Kidney epithelial cell (primary cell): Measurements from ENCODE around the gene OSBPL2. TPM values are rescaled to one million over a fixed set of nuclear protein-coding genes. Genes with fewer than 3 reads are reported as not detected.

Source experiments
- DNase-seq: peaks from one replicate; pipeline ENCODE4 v3.0.0-alpha.2; 2010; ENCODE audit warnings: low read depth
- H3K27me3 ChIP-seq: 2 replicates; pipeline ENCODE4 v1.6.0; 2011; ENCODE audit warnings: low read length; ENCODE audit not compliant: control insufficient read depth, insufficient read depth
- H3K36me3 ChIP-seq: 2 replicates; pipeline ENCODE4 v1.5.1; 2011; ENCODE audit warnings: low read length; ENCODE audit not compliant: control insufficient read depth, insufficient read depth
- H3K4me3 ChIP-seq: 2 replicates; pipeline ENCODE4 v1.5.1; 2011; ENCODE audit warnings: low read depth, mild to moderate bottlenecking, control low read depth, low read length
- CTCF ChIP-seq: IDR thresholded peaks from 2 replicates; pipeline ENCODE4 v1.5.1; 2011; ENCODE audit warnings: mild to moderate bottlenecking, moderate library complexity, low read length, control low read depth, inconsistent platforms; ENCODE audit not compliant: insufficient read depth, poor library complexity, severe bottlenecking
- total RNA-seq: library from RNA; depleted of rRNA; stranded (reverse); fragments of >200 nt; gene quantifications from 2 replicates; pipeline ENCODE4 v1.2.3, GENCODE V29; 2015

OSBPL2 gene
- total RNA-seq, 1 donor from 2014 or later = 26.5 TPM

DNA sequence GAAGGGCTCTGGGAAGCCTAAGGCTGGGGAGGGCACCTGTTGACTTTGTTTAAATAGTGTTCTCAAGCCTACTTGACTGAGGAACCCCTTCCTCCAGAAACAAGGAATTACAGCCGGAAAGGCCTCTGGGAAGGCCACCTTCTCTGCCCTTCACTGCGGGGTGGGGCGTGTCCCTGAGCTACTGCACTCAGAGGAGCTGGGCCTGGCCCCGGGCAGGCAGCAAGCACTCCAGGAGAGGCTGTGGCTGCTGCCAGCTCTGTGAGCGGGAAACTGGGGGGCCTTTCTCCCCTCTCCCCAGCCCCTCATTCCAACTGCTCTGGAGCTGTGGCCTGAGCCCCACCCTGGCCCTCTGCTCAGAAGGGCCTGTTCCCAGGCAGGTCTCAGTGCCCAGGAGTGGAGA is 4.0 kb upstream of the OSBPL2 start:
- H3K27me3 ChIP-seq = peaks cover 6% of the 10 kb centered on the region
- no peaks in the 10 kb centered on the region for H3K36me3 ChIP-seq
- DNase-seq = no peak

GRCh38 chr20:62235001-62235776 is 3.1 kb upstream of the OSBPL2 start:
- no peak for TF ChIP-seq CTCF
- Histone ChIP-seq H3K36me3 (no peaks in the 10 kb centered on the region), H3K27me3 (peaks cover 6% of the 10 kb centered on the region), H3K4me3 (no peak overlapping the region)
- no peak for DNase-seq

More for the DNA sequence above, 4.0 kb upstream of the OSBPL2 start:
- H3K4me3 ChIP-seq = no peak overlapping the region
- TF ChIP-seq CTCF = no peak

DNA sequence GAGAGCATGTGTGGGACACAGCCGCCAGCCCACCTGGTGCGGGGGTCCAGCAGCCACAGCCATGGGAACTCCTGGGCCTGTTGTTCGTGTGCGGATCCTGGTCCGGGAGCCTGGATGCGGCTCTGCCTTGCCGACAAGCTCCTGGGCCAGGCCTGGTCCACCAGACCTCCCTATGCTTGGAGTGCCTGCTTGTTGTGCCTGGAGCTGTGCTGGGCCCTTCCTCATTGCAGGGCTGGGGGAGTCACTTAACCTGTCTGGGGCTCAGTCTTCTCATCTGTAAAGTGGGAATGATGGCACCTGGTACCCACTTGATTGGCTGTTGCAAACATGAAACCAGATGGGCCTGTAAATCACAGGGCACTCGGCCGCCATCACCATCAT is 2.6 kb upstream of the OSBPL2 start:
- no peak for DNase-seq
- TF ChIP-seq CTCF = no peak
- no peaks in the 10 kb centered on the region for H3K36me3 ChIP-seq
- H3K4me3 ChIP-seq = no peak overlapping the region
- H3K27me3 ChIP-seq = peaks cover 6% of the 10 kb centered on the region

GRCh38 chr20:62236200-62236599 is 2.1 kb upstream of the OSBPL2 start:
- peaks cover 6% of the 10 kb centered on the region for H3K27me3 ChIP-seq
- TF ChIP-seq CTCF = no peak
- no peaks in the 10 kb centered on the region for H3K36me3 ChIP-seq
- H3K4me3 ChIP-seq = no peak overlapping the region
- DNase-seq = no peak

- Histone ChIP-seq H3K36me3 (no peaks in the 10 kb centered on the region), H3K27me3 (peaks cover 6% of the 10 kb centered on the region), H3K4me3 (no peak overlapping the region)
- DNase-seq = no peak
- TF ChIP-seq CTCF = no peak
These were observed 1.4 kb upstream of the OSBPL2 start for GRCh38 chr20:62236766-62237513.
